Measurements from ENCODE around the gene ERN1. TPM values are rescaled to one million over a fixed set of nuclear protein-coding genes. Genes with fewer than 3 reads are reported as not detected.

The ERN1 gene
- total RNA-seq, 1 experiment from 2014 or later = 27.5 TPM

DNA sequence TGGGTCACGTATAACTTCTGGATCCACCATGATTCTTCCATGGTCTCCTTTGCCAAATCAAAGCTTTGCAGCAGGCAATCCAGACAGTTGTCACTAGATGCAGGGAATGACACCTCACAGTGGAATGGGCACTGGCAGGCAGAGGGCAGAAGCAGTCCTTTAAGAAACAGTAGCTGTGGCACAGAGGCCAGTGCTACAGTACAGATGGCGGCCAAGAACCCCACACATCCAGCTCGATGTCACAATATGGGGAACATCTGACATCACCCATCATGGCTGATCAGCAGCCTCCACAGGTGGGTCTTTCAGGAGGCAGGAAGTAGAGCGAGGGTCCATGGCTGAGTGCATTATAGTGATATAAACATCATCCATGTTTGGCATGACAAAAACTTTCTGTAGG, 18.8 kb upstream of the ERN1 start:
- H3K4me1 Mint-ChIP-seq (ENCODE audit: low read depth, unreplicated experiment) = peaks cover 20% of the 10 kb centered on the region
- H3K27ac Mint-ChIP-seq (ENCODE audit: unreplicated experiment) = no peak overlapping the region
- H3K9me3 Mint-ChIP-seq (ENCODE audit: unreplicated experiment) = no peaks in the 10 kb centered on the region
- TF ChIP-seq, protein P1, sequence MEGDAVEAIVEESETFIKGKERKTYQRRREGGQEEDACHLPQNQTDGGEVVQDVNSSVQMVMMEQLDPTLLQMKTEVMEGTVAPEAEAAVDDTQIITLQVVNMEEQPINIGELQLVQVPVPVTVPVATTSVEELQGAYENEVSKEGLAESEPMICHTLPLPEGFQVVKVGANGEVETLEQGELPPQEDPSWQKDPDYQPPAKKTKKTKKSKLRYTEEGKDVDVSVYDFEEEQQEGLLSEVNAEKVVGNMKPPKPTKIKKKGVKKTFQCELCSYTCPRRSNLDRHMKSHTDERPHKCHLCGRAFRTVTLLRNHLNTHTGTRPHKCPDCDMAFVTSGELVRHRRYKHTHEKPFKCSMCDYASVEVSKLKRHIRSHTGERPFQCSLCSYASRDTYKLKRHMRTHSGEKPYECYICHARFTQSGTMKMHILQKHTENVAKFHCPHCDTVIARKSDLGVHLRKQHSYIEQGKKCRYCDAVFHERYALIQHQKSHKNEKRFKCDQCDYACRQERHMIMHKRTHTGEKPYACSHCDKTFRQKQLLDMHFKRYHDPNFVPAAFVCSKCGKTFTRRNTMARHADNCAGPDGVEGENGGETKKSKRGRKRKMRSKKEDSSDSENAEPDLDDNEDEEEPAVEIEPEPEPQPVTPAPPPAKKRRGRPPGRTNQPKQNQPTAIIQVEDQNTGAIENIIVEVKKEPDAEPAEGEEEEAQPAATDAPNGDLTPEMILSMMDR (IDR thresholded peaks at IDR 0.05; ENCODE audit: insufficient read depth in 1 of 2, low read depth in 1 of 2, low read length in 1 of 2, severe bottlenecking in 1 of 2, unreplicated experiment in 1 of 2) = no peak
- H3K27me3 Mint-ChIP-seq (ENCODE audit: insufficient read depth, unreplicated experiment) = no peaks in the 10 kb centered on the region
- ChIA-PET CTCF (interaction anchor here (1.3 kb wide), 1 partner anchor 133 kb away, joined by 5 read pairs; no protein-coding TSS in a partner anchor), POLR2A (interaction anchor here (1.4 to 1.5 kb wide), 2 partner anchors 11 to 30 kb away, joined by 3 to 5 read pairs; no protein-coding TSS in a partner anchor)
- DNase-seq = no peak
- no peaks in the 10 kb centered on the region for H3K27me3 ChIP-seq (replicated peaks; ENCODE audit: control insufficient read depth, insufficient read depth, low read length)
- H3K4me3 Mint-ChIP-seq (ENCODE audit: unreplicated experiment) = peak overlapping the region; percentile 40
- no TSS peak for BruUV-seq (replicated peaks)
- intact Hi-C loops (cut with micrococcal nuclease; ENCODE audit: unreplicated experiment) = loop anchor here (5.0 kb wide), 1 partner anchor 114 kb away; the partner anchor contains the start of gene TEX2
- H3K4me1 ChIP-seq = no peaks in the 10 kb centered on the region
- peaks cover 20% of the 10 kb centered on the region for H3K36me3 Mint-ChIP-seq (ENCODE audit: insufficient read depth, unreplicated experiment)
- no peaks in the 10 kb centered on the region for H3K9me3 ChIP-seq
- H3K36me3 ChIP-seq (ENCODE audit: control insufficient read depth, insufficient read depth, low read length) = no peaks in the 10 kb centered on the region
- no peak overlapping the region for H3K4me3 ChIP-seq (ENCODE audit: low read depth, low read length)

DNA sequence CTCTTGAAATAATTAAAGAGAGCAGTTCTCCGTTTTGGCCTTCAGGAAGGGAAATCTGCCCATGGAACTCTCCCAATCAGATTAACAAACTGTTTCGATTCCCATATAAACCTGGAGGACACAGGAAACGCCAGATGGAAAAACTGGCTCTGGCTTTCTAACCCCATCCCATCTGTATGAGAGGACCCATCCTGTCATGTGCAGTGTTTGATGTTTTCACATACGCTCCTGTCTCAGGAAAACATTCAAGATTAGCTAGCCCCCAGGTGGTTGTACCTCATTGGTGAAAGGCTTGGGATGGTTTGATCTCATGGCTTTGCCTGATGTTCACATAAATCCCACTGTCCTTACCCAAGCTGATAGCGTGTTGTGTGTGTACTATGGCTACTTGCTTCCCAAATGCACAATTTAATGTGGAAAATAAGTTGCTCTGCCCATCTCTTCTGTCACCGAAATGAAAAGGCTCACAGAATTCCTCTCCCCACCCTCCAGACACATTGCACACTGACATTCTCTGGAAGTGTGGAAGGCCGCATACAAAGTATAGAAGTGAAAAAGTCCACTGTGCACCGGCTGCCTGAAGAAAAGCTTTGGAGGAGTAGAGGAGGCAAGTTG, 18.2 kb upstream of the ERN1 start:
- Mint-ChIP-seq H3K4me1 (ENCODE audit: low read depth, unreplicated experiment) (peaks cover 20% of the 10 kb centered on the region), H3K27me3 (ENCODE audit: insufficient read depth, unreplicated experiment) (no peaks in the 10 kb centered on the region), H3K4me3 (ENCODE audit: unreplicated experiment) (peak overlapping the region; percentile 40), H3K27ac (ENCODE audit: unreplicated experiment) (no peak overlapping the region), H3K9me3 (ENCODE audit: unreplicated experiment) (no peaks in the 10 kb centered on the region), H3K36me3 (ENCODE audit: insufficient read depth, unreplicated experiment) (peaks cover 14% of the 10 kb centered on the region)
- Histone ChIP-seq H3K27me3 (replicated peaks; ENCODE audit: control insufficient read depth, insufficient read depth, low read length) (no peaks in the 10 kb centered on the region), H3K36me3 (ENCODE audit: control insufficient read depth, insufficient read depth, low read length) (no peaks in the 10 kb centered on the region), H3K4me3 (ENCODE audit: low read depth, low read length) (no peak overlapping the region), H3K4me1 (no peaks in the 10 kb centered on the region), H3K9me3 (no peaks in the 10 kb centered on the region)
- no peak for DNase-seq
- TSS peak; percentile 27 for BruUV-seq (replicated peaks)
- TF ChIP-seq, protein P1 (IDR thresholded peaks at IDR 0.05; ENCODE audit: insufficient read depth in 1 of 2, low read depth in 1 of 2, low read length in 1 of 2, severe bottlenecking in 1 of 2, unreplicated experiment in 1 of 2) = no peak
- intact Hi-C loops (cut with micrococcal nuclease; ENCODE audit: unreplicated experiment) = loop anchor here (5.0 kb wide), 1 partner anchor 114 kb away; the partner anchor contains the start of gene TEX2
- CTCF ChIA-PET = interaction anchor here (1.3 kb wide), 1 partner anchor 134 kb away, joined by 5 read pairs; no protein-coding TSS in a partner anchor
- POLR2A ChIA-PET = interaction anchor here (1.4 to 1.5 kb wide), 2 partner anchors 11 to 30 kb away, joined by 3 to 5 read pairs; no protein-coding TSS in a partner anchor

DNA sequence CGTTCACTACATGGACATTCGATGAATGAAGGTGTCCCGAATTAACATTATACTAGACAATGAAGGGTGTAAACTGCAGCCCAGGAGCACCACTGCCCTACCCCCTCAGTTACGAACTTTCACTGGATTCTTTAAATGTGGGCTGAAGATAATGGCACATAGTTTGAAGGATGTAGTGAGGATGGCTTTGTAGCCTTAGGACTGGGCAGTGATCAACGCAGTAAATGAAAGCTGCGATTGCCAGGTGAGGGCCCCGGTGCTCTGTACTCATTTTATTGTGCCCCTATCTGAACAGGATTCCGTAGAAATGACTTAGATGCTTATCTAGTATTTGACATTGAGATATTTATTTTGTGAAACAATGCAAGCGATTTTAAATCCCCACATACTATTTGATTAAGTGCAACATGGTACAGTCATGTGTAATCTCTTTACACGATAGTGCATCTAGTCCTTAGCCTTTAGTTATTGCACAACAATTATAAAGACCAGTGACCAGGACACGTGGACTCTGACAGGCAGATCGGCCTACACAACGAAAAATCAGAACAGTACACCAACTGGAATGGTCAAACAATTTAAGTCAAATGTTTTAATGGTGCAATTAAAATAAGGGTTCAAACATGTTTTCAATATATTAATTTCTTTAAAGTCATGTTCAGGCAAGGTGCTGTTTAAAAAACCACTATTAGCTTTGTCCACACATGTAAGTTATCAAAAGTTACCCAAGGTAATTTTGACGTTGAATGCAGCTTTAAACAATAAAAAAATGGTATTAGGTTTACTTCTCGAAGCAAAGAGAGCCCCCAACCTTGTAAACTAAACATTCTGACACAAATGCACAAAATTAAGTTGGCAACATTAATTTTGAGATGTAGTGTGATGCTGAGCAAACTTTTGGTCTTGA, 17.4 kb upstream of the ERN1 start:
- Mint-ChIP-seq H3K27me3 (ENCODE audit: insufficient read depth, unreplicated experiment) (no peaks in the 10 kb centered on the region), H3K4me1 (ENCODE audit: low read depth, unreplicated experiment) (peaks cover 20% of the 10 kb centered on the region), H3K36me3 (ENCODE audit: insufficient read depth, unreplicated experiment) (peaks cover 8% of the 10 kb centered on the region), H3K27ac (ENCODE audit: unreplicated experiment) (no peak overlapping the region), H3K4me3 (ENCODE audit: unreplicated experiment) (peak overlapping the region; percentile 40), H3K9me3 (ENCODE audit: unreplicated experiment) (no peaks in the 10 kb centered on the region)
- POLR2A ChIA-PET = interaction anchor here (0.5 to 1.5 kb wide), 3 partner anchors 12 to 155 kb away, joined by 3 to 5 read pairs (median 3); no protein-coding TSS in a partner anchor
- peak overlapping the region; percentile 81 for H3K4me3 ChIP-seq (ENCODE audit: low read depth, low read length)
- TF ChIP-seq, protein P1 (IDR thresholded peaks at IDR 0.05; ENCODE audit: insufficient read depth in 1 of 2, low read depth in 1 of 2, low read length in 1 of 2, severe bottlenecking in 1 of 2, unreplicated experiment in 1 of 2) = no peak
- no peaks in the 10 kb centered on the region for H3K27me3 ChIP-seq (replicated peaks; ENCODE audit: control insufficient read depth, insufficient read depth, low read length)
- no TSS peak for BruUV-seq (replicated peaks)
- intact Hi-C loops (cut with micrococcal nuclease; ENCODE audit: unreplicated experiment) = loop anchor here (1.0 to 5.0 kb wide), 2 partner anchors 115 to 135 kb away; partner anchors contain the start of gene TEX2
- peak; percentile 36 to 56 for DNase-seq
- no peaks in the 10 kb centered on the region for H3K9me3 ChIP-seq
- H3K4me1 ChIP-seq = no peaks in the 10 kb centered on the region
- no peaks in the 10 kb centered on the region for H3K36me3 ChIP-seq (ENCODE audit: control insufficient read depth, insufficient read depth, low read length)
- CTCF ChIA-PET = interaction anchor here (4.6 kb wide), 1 partner anchor 14 kb away, joined by 19 read pairs; no protein-coding TSS in a partner anchor

Data from Caco-2 (cell line).